Stomach smooth muscle (tissue), 2 donors: ENCODE measurements around the gene OSGIN1.
"Not testable (repeated sequence)": the region's sequence is repeated elsewhere in the genome, so short reads cannot be mapped to it uniquely, and the experiment has no call there.

Experiments
- H3K27ac ChIP-seq: one replicate; pipeline ENCODE4 v1.7.0; 2013; ENCODE audit warnings: mild to moderate bottlenecking, low read length, inconsistent platforms
- H3K27me3 ChIP-seq, 2 donors: one replicate each; pipeline ENCODE4 v1.7.0; 2013; ENCODE audit warnings: low read length in 2 of 2; ENCODE audit not compliant: insufficient read depth in 2 of 2, control insufficient read depth in 1 of 2
- H3K36me3 ChIP-seq, 2 donors: one replicate each; pipeline ENCODE4 v1.7.0; 2013; ENCODE audit warnings: low read length in 2 of 2; ENCODE audit not compliant: control insufficient read depth in 2 of 2, insufficient read depth in 2 of 2
- H3K4me1 ChIP-seq: one replicate; pipeline ENCODE4 v1.7.0; 2013; ENCODE audit warnings: low read length; ENCODE audit not compliant: control insufficient read depth, insufficient read depth
- H3K4me3 ChIP-seq, 2 donors: one replicate each; pipeline ENCODE4 v1.7.0; 2013; ENCODE audit warnings: low read length in 2 of 2
- H3K9ac ChIP-seq, 2 donors: one replicate each; pipeline ENCODE4 v1.7.0; 2013; ENCODE audit warnings: low read length in 2 of 2, mild to moderate bottlenecking in 1 of 2
- H3K9me3 ChIP-seq, 2 donors: one replicate each; pipeline ENCODE4 v1.7.0; 2013; ENCODE audit warnings: low read length in 2 of 2; ENCODE audit not compliant: control insufficient read depth in 2 of 2
- donor health status: healthy.
- donor health status: Pancreatic carcinoma.

The OSGIN1 gene

DNA sequence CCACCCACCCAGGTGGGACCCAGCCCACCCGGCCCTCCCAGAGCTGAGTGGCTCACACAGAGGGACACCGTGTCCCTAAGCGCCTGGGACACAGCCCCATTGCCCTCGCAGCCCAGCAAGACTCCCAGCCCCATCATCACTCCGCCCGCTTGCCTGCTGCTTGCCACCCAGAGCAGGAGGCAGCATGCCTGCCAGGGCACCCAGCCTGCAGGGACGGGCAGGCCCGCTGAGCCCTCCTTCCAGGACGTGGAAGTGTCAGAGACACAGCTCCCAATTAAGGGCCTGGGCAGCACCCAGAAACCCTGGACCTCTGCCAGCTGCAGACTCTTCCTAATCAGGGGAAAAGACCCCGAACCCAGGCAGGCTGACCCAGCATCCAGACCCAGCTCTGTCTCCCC is 17.2 kb upstream of the OSGIN1 start:
- no peaks in the 10 kb centered on the region for H3K4me1 ChIP-seq
- no peak overlapping the region for H3K9ac ChIP-seq
- peaks cover 0 to 4% of the 10 kb centered on the region in 2 donors for H3K36me3 ChIP-seq
- H3K27ac ChIP-seq: no peak overlapping the region
- no peak overlapping the region for H3K4me3 ChIP-seq
- H3K27me3 ChIP-seq: no peaks in the 10 kb centered on the region
- H3K9me3 ChIP-seq: no peaks in the 10 kb centered on the region

- H3K27me3 ChIP-seq: no peaks in the 10 kb centered on the region
- no peaks in the 10 kb centered on the region for H3K4me1 ChIP-seq
- no peak overlapping the region for H3K27ac ChIP-seq
- peaks cover 0 to 4% of the 10 kb centered on the region in 2 donors for H3K36me3 ChIP-seq
- H3K9ac ChIP-seq: no peak overlapping the region
- no peaks in the 10 kb centered on the region for H3K9me3 ChIP-seq
- no peak overlapping the region for H3K4me3 ChIP-seq
Measured at GRCh38 chr16:83936581-83937165, 16.4 kb upstream of the OSGIN1 start.

DNA sequence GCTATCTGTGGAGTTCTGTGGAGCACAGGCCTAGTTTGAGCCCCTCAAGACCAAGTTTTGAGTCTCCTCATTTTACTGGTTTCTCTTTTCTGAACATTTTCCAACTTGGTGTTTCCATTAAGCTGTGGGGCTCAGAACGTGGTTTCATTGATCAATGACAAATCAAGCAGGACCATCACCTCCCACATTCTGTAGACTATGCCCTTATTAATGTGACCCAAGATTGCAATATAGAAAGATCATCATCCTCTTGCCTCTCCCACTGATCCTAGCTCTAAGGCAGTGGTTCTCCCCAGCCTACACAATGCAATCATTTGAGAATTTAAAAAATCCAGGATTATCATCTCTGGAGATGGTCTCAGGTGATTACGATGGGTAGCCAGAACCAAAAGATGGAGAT is 15.8 kb upstream of the OSGIN1 start:
- Histone ChIP-seq H3K36me3 (peaks cover 0 to 4% of the 10 kb centered on the region in 2 donors), H3K9me3 (no peaks in the 10 kb centered on the region), H3K4me3 (no peak overlapping the region), H3K9ac (no peak overlapping the region), H3K27ac (no peak overlapping the region), H3K27me3 (no peaks in the 10 kb centered on the region), H3K4me1 (no peaks in the 10 kb centered on the region)

DNA sequence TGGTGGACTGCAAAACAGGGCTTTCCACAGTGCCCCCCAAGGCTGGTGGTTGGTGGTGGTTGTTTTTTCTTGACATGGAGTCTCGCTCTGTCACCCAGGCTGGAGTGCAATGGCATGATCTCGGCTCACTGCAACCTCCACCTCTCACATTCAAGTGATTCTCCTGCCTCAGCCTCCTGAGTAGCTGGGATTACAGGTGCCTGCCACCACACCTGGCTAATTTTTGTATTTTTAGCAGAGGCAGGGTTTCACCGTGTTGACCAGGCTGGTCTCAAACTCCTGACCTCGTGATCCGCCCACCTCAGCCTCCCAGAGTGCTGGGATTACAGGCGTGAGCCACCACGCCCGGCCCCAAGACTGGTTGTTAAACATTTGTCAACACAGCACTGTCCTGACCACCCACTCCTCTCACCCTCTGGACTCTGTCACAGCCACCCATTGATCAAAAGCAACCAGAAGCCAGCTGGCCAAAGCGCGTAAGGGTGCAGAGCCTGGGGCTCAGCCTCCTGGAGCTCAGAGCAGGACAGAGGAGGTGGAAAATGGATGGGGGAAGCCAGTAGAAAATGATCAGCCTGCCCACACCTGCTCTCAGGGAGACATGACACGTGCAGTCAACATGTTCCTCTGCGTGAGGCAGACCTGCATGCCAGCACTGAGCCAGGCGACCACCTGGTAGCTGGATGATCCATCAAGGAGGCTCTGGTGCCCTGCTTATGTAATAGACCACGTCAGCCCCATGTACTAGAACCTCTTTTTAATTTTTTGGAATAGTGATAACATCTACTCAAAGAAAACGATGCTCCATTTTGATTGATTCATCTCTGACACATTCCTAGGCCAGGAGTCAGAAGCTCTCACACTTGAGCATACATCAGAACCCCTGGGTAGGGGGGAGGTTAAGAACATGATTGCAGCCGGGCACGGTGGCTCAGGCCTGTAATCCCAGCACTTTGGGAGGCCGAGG is 14.8 kb upstream of the OSGIN1 start:
- no peak overlapping the region for H3K27ac ChIP-seq
- no peaks in the 10 kb centered on the region for H3K4me1 ChIP-seq
- peaks cover 0 to 4% of the 10 kb centered on the region in 2 donors for H3K36me3 ChIP-seq
- H3K27me3 ChIP-seq: no peaks in the 10 kb centered on the region
- H3K9me3 ChIP-seq: no peaks in the 10 kb centered on the region
- no peak overlapping the region for H3K9ac ChIP-seq
- no peak overlapping the region for H3K4me3 ChIP-seq

DNA sequence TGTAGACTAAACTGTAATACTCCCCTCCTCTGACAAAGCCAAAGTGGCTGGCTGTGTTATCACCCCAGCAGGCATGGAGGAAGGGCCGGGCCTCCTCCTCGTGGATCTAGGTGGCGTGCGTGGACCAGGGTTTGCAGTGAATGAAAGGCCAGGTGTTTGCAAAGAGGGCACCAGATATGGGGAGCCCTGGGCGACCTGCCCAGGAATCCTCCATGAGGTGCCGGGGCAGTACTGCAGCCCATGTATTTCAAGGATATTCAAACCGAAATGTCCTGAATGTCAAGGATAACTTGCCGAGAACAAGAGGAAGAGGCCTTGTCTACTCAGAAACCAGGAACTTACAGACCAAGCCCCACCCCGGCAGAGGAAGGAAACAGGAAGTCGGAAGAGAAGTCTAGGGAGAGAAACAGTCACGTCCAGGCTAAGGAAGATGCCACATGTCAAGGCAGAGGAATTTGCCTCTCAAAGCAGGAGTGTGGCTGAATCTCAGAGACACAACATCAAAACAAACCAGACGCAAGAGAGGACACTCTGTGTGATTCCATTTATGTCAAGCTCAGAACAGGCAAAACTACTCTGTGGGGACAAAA is 13.7 kb upstream of the OSGIN1 start:
- Histone ChIP-seq H3K36me3 (peaks cover 0 to 4% of the 10 kb centered on the region in 2 donors), H3K27ac (no peak overlapping the region), H3K9ac (no peak overlapping the region), H3K4me1 (no peaks in the 10 kb centered on the region), H3K27me3 (no peaks in the 10 kb centered on the region), H3K9me3 (no peaks in the 10 kb centered on the region), H3K4me3 (no peak overlapping the region)

- Histone ChIP-seq H3K36me3 (peaks cover 0 to 4% of the 10 kb centered on the region in 2 donors), H3K9me3 (no peaks in the 10 kb centered on the region), H3K4me1 (no peaks in the 10 kb centered on the region), H3K9ac (no peak overlapping the region), H3K27me3 (no peaks in the 10 kb centered on the region), H3K4me3 (no peak overlapping the region), H3K27ac (no peak overlapping the region)
Measured at GRCh38 chr16:83940119-83940518, 12.9 kb upstream of the OSGIN1 start.

- no peaks in the 10 kb centered on the region for H3K9me3 ChIP-seq
- no peak overlapping the region for H3K27ac ChIP-seq
- H3K4me3 ChIP-seq: no peak overlapping the region
Measured at GRCh38 chr16:83940630-83941378, 12.2 kb upstream of the OSGIN1 start.

GRCh38 chr16:83941546-83941945 is 11.5 kb upstream of the OSGIN1 start:
- H3K9ac ChIP-seq, H3K4me3 ChIP-seq, H3K27me3 ChIP-seq, H3K4me1 ChIP-seq, H3K9me3 ChIP-seq, H3K36me3 ChIP-seq, H3K27ac ChIP-seq: not testable (repeated sequence)

More at GRCh38 chr16:83940630-83941378, 12.2 kb upstream of the OSGIN1 start:
- Histone ChIP-seq H3K36me3 (peaks cover 0 to 4% of the 10 kb centered on the region in 2 donors), H3K9ac (no peak overlapping the region), H3K27me3 (no peaks in the 10 kb centered on the region), H3K4me1 (no peaks in the 10 kb centered on the region)

- no peak overlapping the region for H3K27ac ChIP-seq
- H3K9ac ChIP-seq: no peak overlapping the region
Measured at GRCh38 chr16:83942074-83942473, 11.0 kb upstream of the OSGIN1 start.

GRCh38 chr16:83942815-83943515 is 10.1 kb upstream of the OSGIN1 start:
- Histone ChIP-seq H3K9ac (no peak overlapping the region), H3K36me3 (no peaks in the 10 kb centered on the region), H3K9me3 (no peaks in the 10 kb centered on the region), H3K4me1 (no peaks in the 10 kb centered on the region), H3K27ac (no peak overlapping the region), H3K4me3 (no peak overlapping the region), H3K27me3 (no peaks in the 10 kb centered on the region)

More at GRCh38 chr16:83942074-83942473, 11.0 kb upstream of the OSGIN1 start:
- no peaks in the 10 kb centered on the region for H3K27me3 ChIP-seq
- no peak overlapping the region for H3K4me3 ChIP-seq
- H3K9me3 ChIP-seq: no peaks in the 10 kb centered on the region
- peaks cover 0 to 4% of the 10 kb centered on the region in 2 donors for H3K36me3 ChIP-seq
- no peaks in the 10 kb centered on the region for H3K4me1 ChIP-seq
